Stimulated activated CD8-positive, alpha-beta memory T cell treated with anti-CD3 and anti-CD28 coated beads, Interleukin-2, amount 100 ng/mL, for 1 hour (primary cell): ENCODE results near the gene ACTR5.
A peak's percentile ranks its signal among the peaks of the same experiment; 100 is the strongest.

Experiments
- DNase-seq, 2 donors: peaks; one replicate each; pipeline ENCODE4 v3.0.0-alpha.2; 2020; ENCODE audit warnings: low read depth in 2 of 2

ACTR5 gene

DNA sequence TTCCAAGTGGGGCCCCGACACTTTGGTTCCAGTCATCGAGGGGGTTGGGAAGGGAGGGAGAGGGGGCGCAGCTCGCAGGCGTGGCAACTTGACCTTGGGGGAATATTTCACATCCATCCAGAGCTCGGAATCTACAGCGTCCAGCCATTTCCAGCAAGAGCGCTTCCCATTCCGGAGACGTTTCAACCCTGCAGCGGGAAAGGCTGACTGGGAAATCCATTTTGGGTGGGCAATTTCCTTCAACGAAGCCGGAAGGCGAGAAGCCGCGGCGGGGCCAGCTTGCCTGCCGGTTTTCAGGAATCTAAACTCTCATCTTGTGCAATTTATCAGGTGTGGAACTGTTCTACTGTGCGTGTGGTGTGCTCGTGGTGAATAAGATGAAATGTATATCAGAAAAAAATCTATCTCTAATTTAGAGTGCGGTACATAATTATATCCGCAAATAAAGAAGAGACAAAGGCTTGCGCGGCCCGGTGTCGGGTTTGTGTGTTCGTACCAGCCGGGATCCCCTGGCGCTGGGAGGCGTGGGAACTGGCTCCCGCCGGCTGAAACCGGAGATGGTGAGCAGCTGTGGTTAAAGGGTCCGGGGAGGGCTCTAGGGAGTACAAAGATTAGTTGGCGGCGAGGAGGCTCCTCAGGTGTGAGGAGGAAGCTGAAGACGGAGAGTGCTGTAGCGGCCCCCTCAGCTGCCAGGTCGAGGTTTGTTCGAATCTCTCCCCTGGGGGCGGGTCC is 19.2 kb upstream of the ACTR5 start:
- no peak for DNase-seq

- DNase-seq, result no peak
Measured at GRCh38 chr20:38729767-38730166, 18.5 kb upstream of the ACTR5 start.

DNA sequence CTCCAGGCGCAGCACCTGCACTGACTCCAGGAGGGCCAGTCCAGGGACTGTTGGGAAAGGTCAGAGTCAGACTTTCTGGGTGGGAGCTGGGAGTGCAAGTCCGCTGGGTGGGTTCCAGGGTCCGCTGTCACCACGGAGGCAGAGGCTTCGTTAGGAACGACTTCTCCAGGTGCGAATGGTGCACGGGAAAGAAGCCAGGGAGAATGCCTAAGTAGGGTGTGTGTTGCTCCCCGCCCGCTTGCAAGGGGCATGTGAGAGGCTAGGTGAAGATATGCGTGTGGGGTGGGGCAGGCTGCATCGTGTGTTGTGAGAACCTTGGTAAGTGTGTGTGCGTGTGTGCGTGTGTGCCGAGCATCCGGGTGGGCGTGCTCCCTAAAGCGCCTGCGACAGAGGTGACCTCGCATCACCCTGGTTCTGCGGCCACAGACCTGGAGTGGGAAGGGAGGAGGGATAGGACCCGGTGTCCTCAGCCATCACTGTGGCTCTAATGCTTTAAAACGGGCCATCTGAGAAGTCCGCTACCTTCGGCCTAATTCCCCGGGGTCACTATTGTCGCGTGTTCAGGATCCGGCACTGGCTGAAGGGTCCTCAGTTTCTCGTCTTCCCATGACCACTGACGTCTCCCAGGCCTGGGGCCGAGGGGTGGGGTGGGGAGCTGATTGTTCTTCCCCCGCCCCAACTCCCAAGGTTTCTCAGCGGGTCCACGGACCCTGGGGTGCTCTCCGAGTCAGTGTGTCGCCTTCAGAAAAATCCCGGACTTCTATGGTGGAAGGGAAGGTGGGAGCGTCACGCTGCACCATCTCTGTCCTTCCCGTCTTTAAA is 17.9 kb upstream of the ACTR5 start:
- no peak for DNase-seq

- DNase-seq, result peak; percentile 44 to 56
Measured at GRCh38 chr20:38730989-38731737, 17.1 kb upstream of the ACTR5 start.

DNA sequence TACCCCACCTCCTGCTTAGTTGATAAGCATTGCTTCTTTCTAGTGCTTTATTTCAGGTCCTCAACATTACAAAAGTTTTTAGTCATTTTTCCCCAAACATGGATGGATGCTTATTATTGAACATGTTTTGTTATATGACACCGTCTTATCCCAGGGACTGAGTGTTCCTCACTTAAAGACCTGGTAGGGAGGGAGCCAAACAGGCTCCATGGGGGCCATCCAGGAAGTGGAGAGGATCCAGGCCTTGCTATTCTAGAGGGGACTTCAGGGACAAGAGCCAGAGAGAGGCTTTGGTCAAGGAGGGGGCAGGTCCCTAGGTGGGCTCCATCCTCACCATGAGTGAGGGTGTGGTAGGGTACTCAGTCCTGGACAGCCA is 16.5 kb upstream of the ACTR5 start:
- no peak for DNase-seq

DNA sequence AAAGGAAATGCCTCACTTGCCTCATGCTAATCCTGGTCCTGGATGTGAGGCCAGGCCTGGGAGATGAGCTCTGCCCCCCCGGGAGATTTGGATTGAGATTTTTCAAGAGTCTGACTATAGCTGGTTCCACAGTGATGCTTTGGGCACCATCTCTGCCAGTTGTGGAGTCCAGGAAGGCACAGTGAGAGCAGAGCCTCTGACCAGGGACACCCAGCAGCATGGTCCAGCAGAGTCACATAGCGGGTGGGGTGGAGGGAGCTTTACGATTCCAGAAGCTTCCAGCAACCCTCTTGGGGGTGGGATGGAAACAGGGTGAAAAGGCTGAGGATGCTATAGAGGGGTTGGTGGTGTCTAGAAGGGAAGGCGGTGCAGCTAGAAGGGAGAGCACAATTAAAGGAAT is 15.3 kb upstream of the ACTR5 start:
- no peak for DNase-seq

GRCh38 chr20:38735172-38735571 is 13.1 kb upstream of the ACTR5 start:
- no peak for DNase-seq

GRCh38 chr20:38737887-38738286 is 10.4 kb upstream of the ACTR5 start:
- DNase-seq, result no peak

GRCh38 chr20:38745757-38746156 is 2.5 kb upstream of the ACTR5 start:
- DNase-seq, result no peak

DNA sequence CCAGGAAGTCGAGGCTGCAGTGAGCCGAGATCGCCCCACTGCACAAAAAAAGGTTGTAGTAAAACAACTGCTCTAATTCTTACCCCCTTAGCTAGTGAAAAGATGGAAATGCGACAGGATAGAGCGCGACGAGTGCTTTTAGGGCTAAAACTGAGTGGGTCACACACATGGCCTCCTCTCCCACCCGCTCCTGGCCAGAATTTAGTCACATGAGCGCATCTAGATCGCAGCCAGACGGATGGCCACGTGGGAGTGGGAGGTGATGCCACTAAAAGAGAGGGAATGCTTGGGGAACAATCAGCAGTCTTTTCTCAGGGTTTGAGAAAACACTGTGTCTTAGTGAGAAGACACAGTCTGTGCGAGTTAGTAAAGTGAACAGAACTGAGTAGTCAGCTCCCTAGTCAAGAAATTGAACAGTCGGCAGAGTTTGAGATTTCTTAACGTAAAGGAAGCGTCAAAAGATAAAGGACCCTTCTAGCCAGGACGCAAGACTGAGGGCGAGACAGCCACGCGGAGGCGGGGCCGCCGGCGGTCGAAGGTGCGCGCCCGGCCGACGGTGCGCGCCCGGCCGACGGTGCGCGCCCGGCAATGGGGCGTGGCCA is 664 bp upstream of the ACTR5 start:
- DNase-seq, result no peak

GRCh38 chr20:38748861-38749149 is 545 bp downstream of the ACTR5 start:
- DNase-seq, result peak in 1 of 2 donors; percentile 25

- DNase-seq, result no peak
Measured at GRCh38 chr20:38751360-38751976, 3.2 kb downstream of the ACTR5 start.

GRCh38 chr20:38752029-38752428 is 3.8 kb downstream of the ACTR5 start:
- no peak for DNase-seq

DNA sequence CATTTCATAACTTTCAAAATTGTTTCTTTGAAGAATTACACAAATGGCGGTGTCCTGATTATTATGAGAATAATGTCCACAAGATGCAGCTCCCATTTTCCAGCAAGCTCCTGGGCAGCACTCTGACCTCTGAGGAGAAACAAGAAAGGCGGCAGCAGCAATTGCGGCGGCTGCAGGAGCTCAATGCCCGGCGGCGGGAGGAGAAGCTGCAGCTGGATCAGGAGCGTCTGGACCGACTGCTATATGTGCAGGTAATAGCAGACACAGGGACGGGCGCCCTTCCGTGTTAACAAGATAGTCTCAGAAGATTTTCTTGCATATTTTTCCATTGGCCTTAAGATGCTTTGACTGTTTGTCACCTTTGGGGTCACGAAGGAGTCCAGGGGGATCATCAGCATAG is 6.7 kb downstream of the ACTR5 start:
- no peak for DNase-seq

DNA sequence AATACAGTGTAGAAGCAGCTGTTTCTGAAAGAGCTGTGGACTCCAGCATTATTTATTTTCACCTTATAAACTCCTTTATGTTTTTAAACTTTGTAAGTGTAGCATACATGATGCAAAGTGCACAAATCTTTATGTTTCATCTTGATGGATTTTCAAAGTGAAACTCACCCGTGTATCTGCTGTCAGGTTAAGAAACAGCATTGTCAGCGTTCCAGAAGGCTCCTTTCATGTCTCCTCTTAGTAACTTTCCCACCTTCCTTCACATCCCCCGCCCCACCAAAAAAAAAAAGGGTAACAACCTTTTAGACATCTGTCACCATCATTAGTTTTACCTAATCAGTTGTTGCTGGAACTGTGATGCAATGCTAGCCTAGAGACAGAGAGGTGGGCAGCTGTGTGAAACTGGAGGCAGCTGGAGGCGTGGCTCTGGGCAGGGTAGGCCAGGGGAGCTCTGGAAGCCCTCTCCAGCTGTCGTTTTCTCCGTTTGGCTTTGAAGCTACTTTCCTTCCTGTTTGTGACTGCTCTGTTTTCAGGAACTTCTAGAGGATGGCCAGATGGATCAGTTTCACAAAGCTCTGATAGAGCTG is 7.2 kb downstream of the ACTR5 start:
- DNase-seq, result no peak

GRCh38 chr20:38757145-38757775 is 9.0 kb downstream of the ACTR5 start:
- DNase-seq, result no peak

- DNase-seq, result no peak
Measured at GRCh38 chr20:38759106-38759505, 10.8 kb downstream of the ACTR5 start.

GRCh38 chr20:38760978-38761377 is 12.7 kb downstream of the ACTR5 start:
- no peak for DNase-seq

DNA sequence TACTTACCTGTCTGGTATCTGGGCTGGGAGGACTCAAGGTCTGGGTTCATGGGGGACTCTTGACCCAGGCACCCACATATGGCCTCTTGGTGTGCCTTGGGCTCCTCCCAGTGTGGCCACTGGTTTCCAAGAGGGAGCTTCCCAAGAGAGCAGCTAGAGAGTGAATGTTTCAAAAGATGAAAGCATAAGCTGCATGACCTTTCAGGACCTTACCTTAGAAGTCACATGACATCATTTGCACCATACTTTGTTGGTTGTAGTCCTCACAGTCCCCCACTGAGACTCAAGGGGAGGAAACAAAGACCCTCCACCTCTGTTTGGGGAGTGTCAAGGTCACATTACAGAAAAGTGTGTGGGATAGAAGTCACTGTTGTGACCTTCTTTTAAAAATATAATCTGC is 13.9 kb downstream of the ACTR5 start:
- no peak for DNase-seq

DNA sequence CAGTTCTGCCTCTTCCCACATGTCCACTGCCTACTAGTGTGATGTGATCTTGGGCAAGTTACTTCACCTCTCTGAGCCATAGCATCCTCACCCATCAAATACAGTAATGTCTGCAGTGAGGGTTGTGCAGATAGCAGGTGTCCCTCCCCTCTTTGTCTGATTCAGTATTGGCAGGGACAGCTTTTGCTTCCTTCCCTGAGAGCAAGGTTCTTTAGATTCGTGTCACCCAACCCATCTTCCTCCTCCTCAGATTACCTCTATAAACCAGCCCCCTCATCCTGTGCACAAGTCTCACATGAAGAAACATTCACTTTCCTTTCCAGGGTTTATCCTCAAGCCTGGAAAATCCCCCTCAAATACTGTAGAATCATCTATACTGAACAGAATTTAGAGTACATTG is 15.4 kb downstream of the ACTR5 start:
- no peak for DNase-seq
